ENCODE measurements around the gene IER5L.

The IER5L gene

GRCh38 chr9:129160712-129161533 is 17.1 kb downstream of the IER5L start:
- DNase-seq, result peak; percentile 55

GRCh38 chr9:129156163-129156562 is 21.9 kb downstream of the IER5L start:
- no peak for DNase-seq

GRCh38 chr9:129154866-129155477 is 23.1 kb downstream of the IER5L start:
- DNase-seq, result no peak

GRCh38 chr9:129151469-129151868 is 26.6 kb downstream of the IER5L start:
- no peak for DNase-seq

- DNase-seq, result no peak
Measured at GRCh38 chr9:129150672-129151211, 27.3 kb downstream of the IER5L start.

- no peak for DNase-seq
Measured at GRCh38 chr9:129150122-129150521, 27.9 kb downstream of the IER5L start.

GRCh38 chr9:129149442-129149841 is 28.6 kb downstream of the IER5L start:
- no peak for DNase-seq

DNA sequence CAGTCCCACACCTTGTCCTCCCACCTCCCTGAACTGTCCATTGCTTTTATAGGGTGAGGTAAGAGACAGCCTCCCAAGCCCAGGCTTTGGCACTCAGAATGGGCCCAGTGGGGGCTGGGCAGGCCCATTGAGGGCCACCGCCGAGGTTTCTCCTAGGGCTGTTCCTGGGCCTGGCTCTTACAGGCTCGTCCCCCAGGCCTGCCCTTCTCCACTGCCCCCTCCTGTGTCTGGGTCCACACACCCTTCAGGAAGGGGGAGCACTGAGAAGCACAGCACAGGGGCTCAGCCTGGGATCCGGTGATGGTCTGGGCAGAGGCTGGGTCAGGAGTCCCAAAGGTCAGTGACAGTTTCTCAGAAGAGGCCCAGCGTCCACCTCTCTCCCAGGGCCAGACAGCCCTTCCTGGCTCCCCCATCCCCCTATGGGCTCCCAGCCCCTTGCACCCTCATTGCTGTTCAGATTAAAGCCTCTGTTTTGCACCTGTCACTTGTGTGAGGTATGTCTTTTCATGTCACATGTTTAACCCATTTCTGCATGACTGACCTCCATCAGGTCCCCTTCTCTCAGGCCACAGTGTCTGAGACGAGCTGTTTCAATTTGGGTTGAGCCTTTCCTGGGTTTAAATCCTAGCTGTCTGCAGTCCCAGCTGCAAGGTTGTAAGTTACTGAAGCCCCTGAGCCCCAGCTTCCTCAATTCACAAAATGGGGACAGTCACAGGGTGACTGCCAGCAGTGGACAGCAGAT is 29.4 kb downstream of the IER5L start:
- DNase-seq, result no peak

- DNase-seq, result peak; percentile 82
Measured at GRCh38 chr9:129146441-129146941, 31.6 kb downstream of the IER5L start.

DNA sequence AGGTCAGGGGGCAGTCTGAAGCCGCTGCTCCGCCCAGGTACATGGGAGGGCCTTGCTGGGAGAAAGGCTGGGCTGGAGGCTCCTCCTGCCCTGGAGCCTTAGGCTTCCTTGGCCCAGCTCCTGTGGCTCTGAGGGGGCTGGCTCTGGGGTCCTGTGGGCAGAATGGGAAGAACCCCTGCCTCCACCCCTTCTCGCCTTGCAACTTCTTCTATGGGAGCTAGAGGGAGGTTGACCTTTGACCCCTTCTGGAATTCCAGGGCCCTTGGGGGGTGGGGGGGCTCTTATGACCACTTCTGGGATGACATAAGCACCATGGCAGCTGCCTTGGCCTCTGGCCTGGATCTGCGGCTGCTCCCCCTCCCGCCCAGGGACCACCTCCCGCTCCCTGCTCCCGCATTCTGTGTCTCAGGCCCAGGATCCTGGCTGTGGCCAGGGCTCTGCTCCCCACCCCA is 32.2 kb downstream of the IER5L start:
- peak; percentile 97 for DNase-seq

DNA sequence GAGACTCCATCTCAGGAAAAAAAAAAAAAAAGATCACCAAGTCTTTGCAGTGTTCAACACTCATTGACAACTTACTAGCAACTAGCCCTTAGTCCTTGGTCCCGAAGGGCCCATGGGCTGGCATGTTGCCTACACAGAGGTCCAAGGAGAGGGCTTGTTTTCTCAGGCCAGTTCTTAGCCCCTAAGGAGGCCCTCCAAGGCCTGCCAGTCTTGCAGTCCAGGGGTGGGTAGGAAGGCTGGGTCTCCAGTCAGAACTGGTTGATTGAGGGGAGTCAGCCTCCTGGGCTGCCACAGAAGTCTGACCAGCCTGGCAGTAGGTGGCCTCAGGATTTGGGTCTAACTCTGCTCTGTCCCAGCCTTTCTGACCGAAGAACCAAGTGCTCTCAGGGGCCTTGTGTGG is 32.7 kb downstream of the IER5L start:
- no peak for DNase-seq

GRCh38 chr9:129143031-129143927 is 34.8 kb downstream of the IER5L start:
- DNase-seq, result peak; percentile 91

GRCh38 chr9:129142138-129142935 is 35.7 kb downstream of the IER5L start:
- DNase-seq, result no peak

DNA sequence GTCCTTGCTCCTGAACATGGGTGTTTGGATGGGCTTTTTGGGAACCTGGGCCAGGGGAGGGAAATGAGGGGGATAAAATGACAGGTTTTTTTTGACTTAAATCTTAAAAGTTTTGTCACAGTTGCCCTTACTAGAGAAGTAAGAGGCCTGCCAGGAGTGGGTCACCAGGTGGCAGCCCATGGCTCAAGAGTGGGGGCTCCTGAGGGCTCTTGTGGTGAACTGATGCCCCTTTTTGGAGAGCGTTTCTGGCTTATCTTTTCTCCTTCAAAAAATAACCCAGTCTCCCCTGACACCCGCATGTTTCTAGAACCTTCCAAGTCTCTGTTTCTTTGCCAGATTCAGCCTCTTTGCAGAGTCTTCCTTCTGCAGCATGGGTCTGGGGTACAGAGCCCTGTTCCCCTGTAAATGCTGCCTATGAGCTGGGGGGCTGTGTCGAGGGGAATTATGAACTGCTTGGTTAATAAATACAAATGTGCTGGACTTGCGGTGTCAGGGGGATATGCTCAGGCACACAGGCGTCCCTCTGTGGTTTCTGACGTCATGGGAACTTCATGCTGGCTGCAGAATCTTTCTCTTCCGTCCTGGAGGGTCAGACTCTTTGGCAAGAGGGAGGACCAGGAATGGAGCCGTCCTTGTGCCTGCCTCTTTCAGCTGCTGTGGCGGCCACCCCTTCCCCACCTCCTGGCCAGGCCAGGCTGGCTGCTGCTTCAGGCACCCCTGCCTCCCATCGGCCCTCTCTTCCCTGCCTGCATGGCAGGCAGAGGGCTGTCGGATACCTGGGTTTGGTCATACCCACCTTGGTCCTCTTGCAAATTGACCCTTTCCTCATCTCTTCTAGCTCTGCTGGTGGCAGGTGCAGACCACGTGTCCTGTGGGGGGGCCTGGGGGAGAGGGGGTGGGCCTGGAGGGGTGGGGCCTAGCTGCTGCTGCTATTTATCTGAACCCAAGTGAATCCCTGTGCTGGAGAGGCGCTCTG is 36.7 kb downstream of the IER5L start:
- DNase-seq, result peak; percentile 33

DNA sequence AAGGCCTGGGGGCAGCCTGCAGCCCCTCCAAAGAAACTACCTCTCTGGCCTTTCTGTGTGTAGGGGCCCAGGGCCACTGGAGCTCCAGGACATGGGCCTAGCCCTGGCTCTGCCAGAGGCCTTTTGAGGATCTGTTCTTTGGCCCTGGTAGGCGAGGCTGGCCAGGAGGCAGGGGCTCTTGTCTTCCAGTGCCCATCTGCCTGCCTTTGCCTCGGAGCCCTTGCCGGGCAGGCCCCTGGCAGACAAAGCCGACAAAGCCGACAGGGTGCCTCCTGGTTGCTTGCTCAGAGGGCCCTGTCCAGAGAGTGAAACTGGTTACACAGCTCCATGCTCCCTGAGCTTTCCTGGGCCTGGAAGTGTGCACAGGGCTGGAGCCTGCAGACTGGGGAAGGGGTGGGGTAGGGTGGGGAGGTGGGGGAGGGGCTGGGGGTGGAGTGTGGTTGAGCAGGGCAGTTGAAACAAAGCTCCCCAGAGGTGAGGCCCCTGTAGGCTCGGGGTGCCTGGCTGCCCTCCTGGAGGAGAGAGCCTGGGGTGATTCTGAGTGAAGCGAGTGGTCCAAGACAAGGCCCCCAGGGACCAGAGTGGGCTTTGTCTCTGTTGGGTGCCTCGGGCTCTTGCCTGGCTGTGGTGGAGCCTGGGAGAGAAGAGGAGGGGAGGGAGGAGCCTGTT is 37.5 kb downstream of the IER5L start:
- no peak for DNase-seq

DNA sequence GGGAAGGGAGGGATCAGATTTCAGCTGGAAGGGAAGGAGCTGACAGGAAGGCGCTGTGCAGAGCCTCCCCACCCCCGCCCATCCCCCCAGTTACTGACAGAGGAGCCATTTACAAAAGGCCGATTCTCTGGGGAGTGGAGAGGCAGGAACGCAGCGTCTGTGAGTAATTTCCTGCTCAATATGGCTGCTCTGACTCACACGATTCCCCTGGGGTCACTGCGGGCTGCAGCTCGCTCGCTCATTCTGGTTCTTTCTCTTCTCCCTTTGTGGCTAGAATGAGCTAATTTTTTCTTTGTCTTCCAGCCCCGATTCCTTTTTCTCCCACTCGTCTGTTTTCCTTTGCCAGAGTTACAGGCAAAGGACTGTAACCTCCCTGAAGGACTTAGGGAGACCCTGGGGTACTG is 38.1 kb downstream of the IER5L start:
- peak; percentile 98 for DNase-seq

DNA sequence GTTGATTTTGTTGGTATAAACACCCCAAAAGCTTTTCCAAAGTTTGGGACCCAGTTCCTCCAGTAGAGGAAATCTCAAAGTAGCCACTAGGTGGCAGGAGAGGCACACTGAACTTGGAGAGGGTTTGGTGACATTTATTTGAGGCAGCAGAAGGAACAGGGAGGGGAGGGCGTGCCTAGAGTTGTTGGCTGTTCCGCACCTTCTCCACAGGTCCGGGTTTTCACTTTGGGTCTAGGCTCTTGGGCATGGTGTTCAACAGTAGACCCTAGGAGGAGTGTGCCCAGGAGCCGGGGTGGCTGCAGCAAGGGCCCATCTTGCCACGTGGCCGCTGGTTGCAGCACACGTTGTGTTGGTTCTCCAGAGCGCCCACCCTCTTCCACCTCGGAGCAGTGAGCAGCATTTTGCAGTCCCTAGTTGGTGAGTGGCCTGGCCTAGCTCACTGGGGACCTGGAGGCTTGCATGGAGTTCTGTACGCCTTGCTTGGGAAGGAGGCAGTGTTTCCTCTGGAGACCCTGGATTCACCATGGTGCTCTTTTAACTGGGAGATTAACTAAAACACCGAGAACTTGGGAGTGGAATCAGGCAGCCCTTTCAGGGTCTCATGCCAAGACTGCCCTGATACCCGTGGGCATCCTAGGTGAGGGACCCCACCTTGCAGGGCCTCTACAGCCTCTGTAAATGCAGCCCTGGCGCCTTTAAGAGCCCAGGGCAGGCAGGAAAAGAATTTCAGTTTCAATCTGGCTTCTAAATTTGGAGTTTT is 38.6 kb downstream of the IER5L start:
- DNase-seq, result peak; percentile 57

DNA sequence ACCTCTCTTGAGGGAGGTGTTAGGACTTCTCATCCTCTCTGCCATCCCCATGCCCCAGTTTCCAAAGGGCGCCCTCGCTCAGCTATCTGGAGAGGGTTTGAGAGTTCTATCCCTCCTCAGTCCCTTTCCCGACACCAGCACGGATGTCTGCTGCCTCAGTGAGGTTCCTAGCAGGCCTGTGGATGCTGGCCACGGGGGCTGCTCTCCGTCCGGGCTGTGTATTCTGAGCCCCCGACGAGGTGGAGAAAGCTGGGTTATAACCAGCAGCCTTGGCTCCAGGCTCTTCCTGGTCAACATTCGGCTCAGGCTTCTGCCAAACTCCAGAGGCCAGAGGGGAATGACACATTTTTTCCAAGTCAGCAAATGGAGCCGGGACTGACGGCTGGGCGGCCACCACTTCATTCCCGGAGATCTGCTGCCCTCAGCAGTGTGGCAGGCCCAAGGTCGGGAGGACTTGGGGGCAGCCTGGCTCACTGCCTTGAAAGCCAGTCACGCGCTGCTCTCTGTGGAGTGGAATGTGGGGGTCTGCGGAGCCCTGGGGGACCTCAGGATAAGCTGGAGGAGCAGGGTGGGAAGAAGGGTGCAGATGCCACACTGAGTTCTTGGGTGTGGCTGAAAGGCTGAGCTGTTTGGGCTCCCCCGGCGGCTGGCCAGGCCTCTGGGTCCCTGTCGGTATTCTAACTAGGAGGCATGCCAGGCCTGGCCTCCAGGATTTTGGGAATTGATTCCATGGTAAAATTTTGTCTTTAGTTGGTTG is 39.4 kb downstream of the IER5L start:
- no peak for DNase-seq
